ENCODE results near the gene DDX49. TPM values are rescaled to one million over a fixed set of nuclear protein-coding genes. Genes with fewer than 3 reads are reported as not detected.

DDX49 gene, protein sequence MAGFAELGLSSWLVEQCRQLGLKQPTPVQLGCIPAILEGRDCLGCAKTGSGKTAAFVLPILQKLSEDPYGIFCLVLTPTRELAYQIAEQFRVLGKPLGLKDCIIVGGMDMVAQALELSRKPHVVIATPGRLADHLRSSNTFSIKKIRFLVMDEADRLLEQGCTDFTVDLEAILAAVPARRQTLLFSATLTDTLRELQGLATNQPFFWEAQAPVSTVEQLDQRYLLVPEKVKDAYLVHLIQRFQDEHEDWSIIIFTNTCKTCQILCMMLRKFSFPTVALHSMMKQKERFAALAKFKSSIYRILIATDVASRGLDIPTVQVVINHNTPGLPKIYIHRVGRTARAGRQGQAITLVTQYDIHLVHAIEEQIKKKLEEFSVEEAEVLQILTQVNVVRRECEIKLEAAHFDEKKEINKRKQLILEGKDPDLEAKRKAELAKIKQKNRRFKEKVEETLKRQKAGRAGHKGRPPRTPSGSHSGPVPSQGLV
- polyA plus RNA-seq, result 3.4 and 5.6 TPM in 2 replicates

DNA sequence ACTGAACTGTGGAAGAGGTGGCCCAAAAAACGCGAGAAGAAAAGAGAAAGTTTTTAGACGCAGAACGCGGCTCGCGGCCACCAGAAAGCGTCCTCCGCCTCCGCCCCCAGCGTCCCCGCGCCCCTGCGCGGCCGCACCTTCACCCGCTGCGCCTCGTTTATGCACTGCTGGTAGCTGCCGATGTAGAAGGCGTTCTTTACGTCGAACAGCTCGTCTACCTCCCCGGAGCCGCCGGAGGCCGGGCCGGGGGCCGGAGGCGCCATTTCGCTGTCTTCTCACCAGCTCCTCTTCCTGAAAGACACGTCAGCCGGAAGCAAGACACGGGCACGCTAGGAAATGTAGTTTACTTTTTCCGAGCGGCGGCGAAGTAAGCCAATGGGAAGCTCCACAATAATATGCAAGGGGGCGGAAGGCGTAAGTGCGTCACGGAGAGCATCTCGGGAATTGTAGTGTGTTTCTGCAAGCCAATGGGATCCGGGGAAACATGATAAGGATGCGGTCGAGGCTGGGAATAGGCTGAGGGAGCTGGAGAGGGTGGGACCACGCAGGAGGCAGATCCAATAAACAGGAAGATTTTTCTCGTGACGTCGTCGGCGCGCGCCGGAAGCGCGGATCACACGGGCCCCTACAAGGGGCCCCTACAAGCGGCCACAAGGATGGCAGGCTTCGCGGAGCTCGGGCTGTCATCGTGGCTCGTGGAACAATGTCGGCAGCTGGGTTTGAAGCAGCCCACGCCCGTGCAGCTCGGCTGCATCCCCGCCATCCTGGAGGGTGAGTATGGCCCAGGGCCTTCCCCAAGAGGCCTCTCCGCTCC lies at the start of gene DDX49, which contains the start of gene COPE:
Gene DDX49 (plus strand): TSS at position 630 of the 814 bp plus-strand sequence. CDS start 27 bp downstream, at position 657.
Gene COPE (minus strand): TSS at position 302 of the 814 bp plus-strand sequence. CDS start 39 bp downstream, at position 263.

DNA sequence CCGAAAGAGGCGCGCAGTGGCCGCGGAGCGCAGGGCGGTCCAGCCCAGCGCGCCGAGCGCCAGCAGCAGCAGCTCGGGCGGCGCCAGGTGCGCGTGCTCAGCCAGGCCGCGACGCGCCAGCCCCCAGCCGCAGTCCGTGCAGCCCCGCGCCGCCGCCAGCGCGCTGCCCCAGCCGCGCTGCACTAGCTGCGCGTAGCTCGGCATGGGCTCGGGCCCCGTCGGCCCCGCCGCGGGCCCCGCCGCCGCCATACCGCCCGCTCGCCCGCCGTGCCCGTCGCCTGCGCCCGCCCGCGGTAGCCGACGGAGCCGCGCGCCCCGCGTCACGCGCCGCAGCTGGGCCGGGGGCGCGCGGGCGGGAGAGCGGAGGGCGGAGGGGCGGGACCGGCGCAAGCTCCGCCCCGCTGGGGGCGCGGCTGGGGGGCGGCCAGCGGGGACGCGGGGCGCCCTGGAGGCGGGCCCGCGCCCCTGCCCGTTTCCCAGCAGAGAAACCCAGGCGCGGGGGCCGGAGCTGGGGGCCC lies 23.6 kb upstream of the DDX49 start, which contains the start of gene CERS1:
Gene CERS1 (minus strand): TSS at position 335 of the 518 bp plus-strand sequence. CDS start 86 bp downstream, at position 249.

DNA sequence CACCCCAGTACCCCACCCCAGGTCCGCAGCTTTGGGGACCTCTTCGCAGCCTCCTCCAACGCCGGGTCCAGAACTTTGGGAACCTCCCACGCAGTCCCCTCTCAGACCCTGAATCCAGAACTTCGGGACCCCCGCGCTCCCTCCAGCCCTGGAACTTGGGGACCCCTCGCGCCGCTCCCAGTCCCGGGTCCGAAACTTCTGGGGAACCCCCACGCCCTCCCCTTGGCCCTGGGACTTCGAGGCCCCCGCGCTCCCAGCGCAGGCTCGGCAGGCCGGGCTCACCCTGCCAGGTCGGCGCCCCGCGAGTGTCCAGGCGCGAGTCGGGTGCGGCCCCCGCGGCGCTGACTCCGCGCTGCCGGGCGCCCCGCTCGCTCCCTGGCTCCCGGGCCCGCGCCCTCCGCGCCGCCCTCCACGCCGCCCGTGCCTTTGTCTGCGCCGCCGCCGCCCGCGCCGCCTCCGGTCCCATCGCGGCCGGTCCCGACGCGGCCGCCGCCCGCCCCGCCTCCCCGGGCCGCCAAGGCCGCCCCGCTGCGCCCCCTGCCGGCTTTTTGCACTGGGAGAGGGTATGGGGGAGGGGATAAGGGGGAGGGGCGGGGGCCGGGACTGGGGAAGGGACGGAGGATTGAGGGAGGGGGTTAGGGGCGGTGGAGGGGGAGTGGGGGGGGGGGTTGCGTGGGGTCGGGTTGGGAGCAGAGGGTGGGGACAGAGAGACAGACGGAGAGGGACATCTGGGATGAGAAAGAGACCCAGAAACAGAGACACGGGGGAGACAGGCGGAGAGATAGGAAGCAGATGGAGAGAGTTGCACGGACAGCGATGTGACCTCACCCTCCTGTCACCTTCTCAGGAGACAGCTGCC lies 21.5 kb downstream of the DDX49 start, which contains the start of gene HOMER3:
Gene HOMER3 (minus strand): TSS at position 449 of the 859 bp plus-strand sequence. CDS start 2,235 bp downstream, outside the sequence.

Other genes starting within 250 kb of the DDX49 start
- gene CRTC1, start 236.0 kb upstream of the DDX49 start, polyA plus RNA-seq, result 0.47 and 1.2 TPM in 2 replicates
- not detected in 2 replicates for gene COMP, start 128.4 kb upstream of the DDX49 start, polyA plus RNA-seq
- gene UPF1, start 87.8 kb upstream of the DDX49 start, polyA plus RNA-seq, result 3.3 and 4.1 TPM in 2 replicates
- 11.0 and 19.4 TPM in 2 replicates for gene CERS1, start 23.6 kb upstream of the DDX49 start, polyA plus RNA-seq
- gene COPE, start 328 bp upstream of the DDX49 start, polyA plus RNA-seq, result 20.6 and 21.7 TPM in 2 replicates
- 6.3 and 23.4 TPM in 2 replicates for gene HOMER3, start 21.5 kb downstream of the DDX49 start, polyA plus RNA-seq
- gene SUGP2, start 113.8 kb downstream of the DDX49 start, polyA plus RNA-seq, result 74.2 and 85.9 TPM in 2 replicates
- 2.4 and 3.1 TPM in 2 replicates for gene ARMC6, start 113.9 kb downstream of the DDX49 start, polyA plus RNA-seq
- 1.2 and 2.7 TPM in 2 replicates for gene SLC25A42, start 144.3 kb downstream of the DDX49 start, polyA plus RNA-seq
- gene TMEM161A, start 218.8 kb downstream of the DDX49 start, polyA plus RNA-seq, result 2.4 and 4.6 TPM in 2 replicates